Mononuclear cell (primary cell): ENCODE data around the gene NFKBIE. TPM values are rescaled to one million over a fixed set of nuclear protein-coding genes. Genes with fewer than 3 reads are reported as not detected.
"Not testable (repeated sequence)": the region's sequence is repeated elsewhere in the genome, so short reads cannot be mapped to it uniquely, and the experiment has no call there.

Source experiments
- H3K27me3 ChIP-seq: 2 replicates; pipeline ENCODE4 v1.6.0; 2011; ENCODE audit warnings: low read length, control low read depth; ENCODE audit not compliant: insufficient read depth
- H3K4me1 ChIP-seq: 2 replicates; pipeline ENCODE4 v1.5.1; 2011; ENCODE audit warnings: mild to moderate bottlenecking, low read length, control low read depth; ENCODE audit not compliant: insufficient read depth
- H3K4me3 ChIP-seq: 2 replicates; pipeline ENCODE4 v1.5.1; 2011; ENCODE audit warnings: mild to moderate bottlenecking, low read length, moderate library complexity
- H3K9me3 ChIP-seq: 2 replicates; pipeline ENCODE4 v1.5.1; 2011; ENCODE audit warnings: low read depth, mild to moderate bottlenecking, control low read depth, low read length
- total RNA-seq: library from RNA; depleted of rRNA; stranded (reverse); fragments of >200 nt; gene quantifications from one replicate; pipeline ENCODE4 v1.2.3, GENCODE V29; 2012

NFKBIE gene, protein sequence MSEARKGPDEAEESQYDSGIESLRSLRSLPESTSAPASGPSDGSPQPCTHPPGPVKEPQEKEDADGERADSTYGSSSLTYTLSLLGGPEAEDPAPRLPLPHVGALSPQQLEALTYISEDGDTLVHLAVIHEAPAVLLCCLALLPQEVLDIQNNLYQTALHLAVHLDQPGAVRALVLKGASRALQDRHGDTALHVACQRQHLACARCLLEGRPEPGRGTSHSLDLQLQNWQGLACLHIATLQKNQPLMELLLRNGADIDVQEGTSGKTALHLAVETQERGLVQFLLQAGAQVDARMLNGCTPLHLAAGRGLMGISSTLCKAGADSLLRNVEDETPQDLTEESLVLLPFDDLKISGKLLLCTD
- 125 TPM for total RNA-seq

DNA sequence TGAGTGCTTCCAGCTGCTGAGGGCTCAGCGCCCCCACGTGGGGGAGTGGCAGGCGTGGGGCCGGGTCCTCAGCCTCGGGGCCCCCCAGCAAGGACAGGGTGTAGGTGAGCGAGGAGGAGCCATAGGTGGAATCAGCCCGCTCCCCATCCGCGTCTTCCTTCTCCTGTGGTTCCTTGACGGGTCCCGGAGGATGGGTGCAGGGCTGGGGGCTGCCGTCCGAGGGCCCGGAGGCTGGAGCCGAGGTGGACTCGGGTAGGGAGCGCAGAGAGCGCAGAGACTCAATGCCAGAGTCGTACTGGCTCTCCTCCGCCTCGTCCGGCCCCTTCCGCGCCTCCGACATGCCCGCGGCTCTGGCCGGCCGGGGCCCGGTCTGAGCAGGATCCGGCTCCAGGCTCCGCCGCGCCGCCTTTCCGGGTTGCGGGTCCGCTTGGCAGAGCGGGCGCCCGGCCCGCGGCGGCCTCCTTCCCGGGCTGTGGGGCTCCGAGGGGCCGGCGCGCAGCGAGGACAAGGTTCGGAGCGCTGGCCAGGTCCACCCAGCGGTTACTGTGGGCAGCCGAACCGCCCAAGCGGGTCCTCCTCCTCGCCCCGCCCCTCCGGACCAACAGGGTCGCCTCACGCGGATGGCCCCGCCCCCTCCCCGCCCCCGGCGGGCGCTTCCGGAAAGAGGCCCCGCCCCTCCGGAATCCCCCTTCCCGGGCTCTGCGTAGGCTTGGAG lies at the start of gene NFKBIE:
Gene NFKBIE (minus strand): TSS at position 545 of the 715 bp plus-strand sequence. CDS start 205 bp downstream, at position 340.
- H3K27me3 ChIP-seq: peaks cover 15% of the 10 kb centered on the region
- peaks cover 56% of the 10 kb centered on the region for H3K4me1 ChIP-seq
- H3K4me3 ChIP-seq: peak within 1 kb of the TSS; percentile 91
- H3K9me3 ChIP-seq: no peaks in the 10 kb centered on the region

- H3K9me3 ChIP-seq, H3K27me3 ChIP-seq, H3K4me3 ChIP-seq: not testable (repeated sequence)
- H3K4me1 ChIP-seq: peaks cover 16% of the 10 kb centered on the region
These were observed 49.3 kb upstream of the NFKBIE start for GRCh38 chr6:44314657-44315056.

DNA sequence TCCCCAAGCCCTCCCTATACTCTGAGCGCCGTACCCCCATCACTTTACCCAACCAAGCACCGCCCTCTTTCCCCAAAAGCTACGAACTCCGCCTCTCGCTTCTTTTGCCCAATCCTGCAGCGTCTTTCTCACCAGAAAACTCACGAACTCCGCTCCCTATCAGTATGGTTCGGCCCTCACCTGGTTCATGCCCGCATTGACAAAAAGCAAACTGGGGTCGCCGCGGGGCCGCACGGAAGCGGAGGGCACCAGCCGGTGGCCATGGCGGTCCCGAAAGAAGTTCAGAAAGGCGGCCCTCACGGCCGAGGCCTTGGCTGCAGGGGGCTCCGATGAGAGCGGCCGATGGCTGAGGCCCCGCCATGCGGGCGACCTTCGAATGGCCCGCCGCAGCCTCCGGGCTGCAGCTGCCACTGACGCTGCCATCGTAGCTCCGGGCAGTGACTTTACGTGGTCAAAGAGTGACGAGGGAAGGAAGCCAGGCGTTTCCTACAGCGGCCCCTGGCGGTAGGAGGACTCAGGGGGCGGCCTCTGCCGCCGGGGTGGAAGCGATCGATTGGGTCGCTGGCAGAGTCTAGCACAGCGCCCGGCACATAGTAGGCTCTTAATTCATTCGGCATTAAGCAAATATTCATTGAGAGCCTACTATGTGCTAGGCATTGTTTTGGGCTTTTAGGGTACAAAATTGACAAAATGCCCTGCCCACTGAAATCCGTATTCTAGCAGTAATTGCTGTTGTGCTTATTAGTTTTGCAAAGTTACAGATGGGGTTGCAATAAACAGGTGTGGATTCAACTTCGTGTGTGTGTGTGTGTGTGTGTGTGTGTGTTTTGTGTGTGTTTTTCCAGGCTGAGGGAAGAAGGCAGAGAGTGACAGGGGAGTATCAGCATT lies 47.8 kb upstream of the NFKBIE start, which contains the start of gene AARS2:
Gene AARS2 (minus strand): TSS at position 447 of the 888 bp plus-strand sequence. CDS start 24 bp downstream, at position 423.
- Histone ChIP-seq H3K4me3 (peak within 1 kb of the TSS; percentile 81), H3K4me1 (peaks cover 16% of the 10 kb centered on the region), H3K27me3 (no peaks in the 10 kb centered on the region), H3K9me3 (no peaks in the 10 kb centered on the region)

GRCh38 chr6:44311767-44312166 lies 46.4 kb upstream of the NFKBIE start:
- Histone ChIP-seq H3K4me1 (peaks cover 16% of the 10 kb centered on the region), H3K9me3 (no peaks in the 10 kb centered on the region), H3K4me3 (no peak overlapping the region), H3K27me3 (no peaks in the 10 kb centered on the region)

GRCh38 chr6:44311304-44311703 lies 46.0 kb upstream of the NFKBIE start:
- Histone ChIP-seq H3K9me3 (no peaks in the 10 kb centered on the region), H3K4me3 (no peak overlapping the region), H3K27me3 (no peaks in the 10 kb centered on the region), H3K4me1 (peaks cover 16% of the 10 kb centered on the region)

GRCh38 chr6:44310241-44310640 lies 44.9 kb upstream of the NFKBIE start:
- Histone ChIP-seq H3K4me3 (no peak overlapping the region), H3K4me1 (peaks cover 12% of the 10 kb centered on the region)

GRCh38 chr6:44309631-44310030 lies 44.3 kb upstream of the NFKBIE start:
- Histone ChIP-seq H3K9me3 (no peaks in the 10 kb centered on the region), H3K4me3 (no peak overlapping the region), H3K4me1 (peaks cover 12% of the 10 kb centered on the region), H3K27me3 (no peaks in the 10 kb centered on the region)

More at GRCh38 chr6:44310241-44310640, 44.9 kb upstream of the NFKBIE start:
- no peaks in the 10 kb centered on the region for H3K27me3 ChIP-seq
- no peaks in the 10 kb centered on the region for H3K9me3 ChIP-seq

- Histone ChIP-seq H3K4me3 (no peak overlapping the region), H3K9me3 (no peaks in the 10 kb centered on the region), H3K4me1 (peaks cover 12% of the 10 kb centered on the region), H3K27me3 (no peaks in the 10 kb centered on the region)
These were observed 43.7 kb upstream of the NFKBIE start for GRCh38 chr6:44309092-44309491.

DNA sequence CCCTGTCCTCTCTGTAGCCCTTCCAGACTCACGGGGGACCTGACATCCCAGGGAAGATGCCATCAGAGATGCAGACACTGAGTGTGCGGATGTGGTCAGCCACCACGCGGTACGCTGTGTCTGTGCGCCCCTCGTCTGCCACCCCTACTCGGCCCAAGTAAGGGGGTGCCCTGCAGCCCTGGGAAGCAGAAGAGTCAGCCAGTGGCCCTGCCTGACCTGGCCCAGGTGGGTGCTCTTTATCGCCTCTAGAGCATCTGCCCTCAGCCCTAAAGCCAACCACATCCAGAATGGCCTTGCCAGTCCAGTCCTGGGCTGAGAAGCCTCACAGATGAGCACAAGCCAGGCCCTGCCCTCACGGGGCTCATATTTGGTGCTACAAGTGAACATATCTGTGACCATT lies 41.9 kb upstream of the NFKBIE start:
- H3K4me1 ChIP-seq: peaks cover 6% of the 10 kb centered on the region
- no peak overlapping the region for H3K4me3 ChIP-seq
- H3K27me3 ChIP-seq: no peaks in the 10 kb centered on the region
- no peaks in the 10 kb centered on the region for H3K9me3 ChIP-seq

GRCh38 chr6:44306710-44307109 lies 41.4 kb upstream of the NFKBIE start:
- no peaks in the 10 kb centered on the region for H3K27me3 ChIP-seq
- H3K4me3 ChIP-seq: no peak overlapping the region
- H3K9me3 ChIP-seq: no peaks in the 10 kb centered on the region
- H3K4me1 ChIP-seq: peaks cover under 1% of the 10 kb centered on the region

- Histone ChIP-seq H3K4me1 (no peaks in the 10 kb centered on the region), H3K4me3 (no peak overlapping the region), H3K9me3 (no peaks in the 10 kb centered on the region), H3K27me3 (no peaks in the 10 kb centered on the region)
These were observed 39.9 kb upstream of the NFKBIE start for GRCh38 chr6:44305200-44305725.

GRCh38 chr6:44304282-44305199 lies 39.2 kb upstream of the NFKBIE start:
- Histone ChIP-seq H3K4me1 (no peaks in the 10 kb centered on the region), H3K9me3 (no peaks in the 10 kb centered on the region), H3K27me3 (no peaks in the 10 kb centered on the region), H3K4me3 (no peak overlapping the region)

GRCh38 chr6:44303842-44304241 lies 38.5 kb upstream of the NFKBIE start:
- Histone ChIP-seq H3K4me1 (no peaks in the 10 kb centered on the region), H3K9me3 (no peaks in the 10 kb centered on the region), H3K27me3 (no peaks in the 10 kb centered on the region), H3K4me3 (no peak overlapping the region)

DNA sequence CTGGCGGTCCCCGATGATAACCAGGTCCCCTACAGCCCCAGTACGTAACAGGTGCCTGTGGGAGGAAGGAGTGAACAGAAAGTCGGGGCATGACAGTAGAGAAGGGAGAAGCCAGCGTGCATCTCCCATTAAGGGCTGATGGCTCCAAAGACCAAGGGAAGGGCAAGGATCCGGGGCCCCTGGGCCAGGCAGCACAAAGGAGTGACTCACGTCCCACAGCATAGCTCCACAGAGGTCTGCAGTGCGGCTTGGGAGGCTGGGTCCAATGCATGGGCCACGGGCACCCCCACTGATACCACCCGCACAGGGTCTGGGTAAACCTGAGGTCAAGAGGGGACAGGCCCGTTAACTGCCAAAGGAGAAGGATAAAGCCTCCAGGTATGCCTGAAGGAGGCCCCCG lies 37.5 kb upstream of the NFKBIE start:
- peaks cover 6% of the 10 kb centered on the region for H3K27me3 ChIP-seq
- H3K9me3 ChIP-seq: no peaks in the 10 kb centered on the region
- no peak overlapping the region for H3K4me3 ChIP-seq
- peaks cover 3% of the 10 kb centered on the region for H3K4me1 ChIP-seq
